Measurements from ENCODE around the gene GPATCH8. TPM values are rescaled to one million over a fixed set of nuclear protein-coding genes. Genes with fewer than 3 reads are reported as not detected.
A peak's percentile ranks its signal among the peaks of the same experiment; 100 is the strongest.

Gene GPATCH8
- total RNA-seq, 1 experiment from 2014 or later = 22.7 TPM

DNA sequence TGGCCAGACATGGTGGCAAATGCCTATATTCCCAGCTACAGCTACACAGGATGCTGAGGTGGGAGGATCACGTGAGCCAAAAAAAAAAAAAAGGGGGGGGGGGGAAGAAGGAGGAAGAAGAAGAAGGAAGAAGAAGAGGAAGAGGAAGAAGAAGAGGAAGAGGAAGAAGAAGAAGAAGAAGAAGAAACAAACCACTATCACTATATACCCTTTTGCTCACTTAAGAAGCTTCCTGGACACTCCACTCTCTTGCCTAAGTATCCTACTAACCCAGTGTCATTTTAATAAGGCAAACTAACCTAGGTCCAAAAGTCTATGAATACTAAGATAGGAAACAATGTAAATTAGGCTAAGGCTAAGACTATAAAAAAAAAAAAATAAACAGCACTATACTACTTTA is 54.8 kb downstream of the GPATCH8 start:
- Histone ChIP-seq H3K27me3 (ENCODE audit: low read length) (no peaks in the 10 kb centered on the region), H3K79me2 (ENCODE audit: low read length) (peaks cover 15% of the 10 kb centered on the region), H3K4me1 (ENCODE audit: insufficient read depth, low read length) (peaks cover 14% of the 10 kb centered on the region), H3K4me2 (ENCODE audit: low read length) (no peak overlapping the region), H3F3A (ENCODE audit: low read length, unreplicated experiment) (peaks cover 5% of the 10 kb centered on the region), H4K20me1 (ENCODE audit: low read length) (peaks cover 3% of the 10 kb centered on the region; the same call in 1 of the 2 replicates), H3K9ac (ENCODE audit: low read length) (no peak overlapping the region), H3K36me3 (ENCODE audit: low read depth, low read length) (no peaks in the 10 kb centered on the region; the same call in 1 of the 2 replicates), H3K27ac (ENCODE audit: low read length) (no peak overlapping the region), H3K9me2 (replicated peaks; ENCODE audit: low read length) (no peaks in the 10 kb centered on the region), H3K4me3 (ENCODE audit: low read length) (no peak overlapping the region), H3K9me3 (ENCODE audit: low read length) (no peaks in the 10 kb centered on the region), H2AFZ (ENCODE audit: low read length) (no peak overlapping the region)
- ChIA-PET CTCF (no interaction called here), POLR2A (ENCODE audit: unreplicated experiment) (no interaction called here)
- DNase-seq = no peak
- no peak for ATAC-seq
- no TSS peak for BruUV-seq (replicated peaks)
- no peak for TF ChIP-seq EZH2phosphoT487 (IDR thresholded peaks at IDR 0.05; ENCODE audit: borderline replicate concordance, low read length)
- TF ChIP-seq, protein P1, sequence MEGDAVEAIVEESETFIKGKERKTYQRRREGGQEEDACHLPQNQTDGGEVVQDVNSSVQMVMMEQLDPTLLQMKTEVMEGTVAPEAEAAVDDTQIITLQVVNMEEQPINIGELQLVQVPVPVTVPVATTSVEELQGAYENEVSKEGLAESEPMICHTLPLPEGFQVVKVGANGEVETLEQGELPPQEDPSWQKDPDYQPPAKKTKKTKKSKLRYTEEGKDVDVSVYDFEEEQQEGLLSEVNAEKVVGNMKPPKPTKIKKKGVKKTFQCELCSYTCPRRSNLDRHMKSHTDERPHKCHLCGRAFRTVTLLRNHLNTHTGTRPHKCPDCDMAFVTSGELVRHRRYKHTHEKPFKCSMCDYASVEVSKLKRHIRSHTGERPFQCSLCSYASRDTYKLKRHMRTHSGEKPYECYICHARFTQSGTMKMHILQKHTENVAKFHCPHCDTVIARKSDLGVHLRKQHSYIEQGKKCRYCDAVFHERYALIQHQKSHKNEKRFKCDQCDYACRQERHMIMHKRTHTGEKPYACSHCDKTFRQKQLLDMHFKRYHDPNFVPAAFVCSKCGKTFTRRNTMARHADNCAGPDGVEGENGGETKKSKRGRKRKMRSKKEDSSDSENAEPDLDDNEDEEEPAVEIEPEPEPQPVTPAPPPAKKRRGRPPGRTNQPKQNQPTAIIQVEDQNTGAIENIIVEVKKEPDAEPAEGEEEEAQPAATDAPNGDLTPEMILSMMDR (conservative IDR thresholded peaks at IDR 0.05; ENCODE audit: low read depth, low read length) = no peak
- no peak for TF ChIP-seq EZH2 (IDR thresholded peaks at IDR 0.05; ENCODE audit: low read length, unreplicated experiment)
- intact Hi-C loops (cut with micrococcal nuclease) = no loop called here

DNA sequence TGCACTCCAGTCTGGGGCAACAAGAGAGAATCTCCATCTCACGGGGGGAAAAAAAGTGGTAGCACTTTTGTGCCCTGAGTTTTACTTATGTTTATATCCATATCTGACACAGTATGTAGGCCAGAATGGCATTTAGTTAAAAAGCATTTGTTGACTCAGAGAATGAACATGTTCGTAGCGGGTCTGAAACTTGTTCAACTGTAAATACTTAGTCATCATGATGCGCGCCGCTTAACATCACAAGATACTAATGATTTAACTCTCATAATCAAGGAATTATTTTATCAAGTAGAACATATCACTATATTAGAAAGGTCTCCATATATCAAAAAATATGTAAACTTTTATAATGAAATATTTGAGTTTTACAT is 58.5 kb downstream of the GPATCH8 start:
- H3K9me2 ChIP-seq (replicated peaks; ENCODE audit: low read length) = no peaks in the 10 kb centered on the region
- no peak overlapping the region for H3K9ac ChIP-seq (ENCODE audit: low read length)
- no peak overlapping the region for H3K4me3 ChIP-seq (ENCODE audit: low read length)
- H3F3A ChIP-seq (ENCODE audit: low read length, unreplicated experiment) = peaks cover 5% of the 10 kb centered on the region
- H3K79me2 ChIP-seq (ENCODE audit: low read length) = peaks cover 31% of the 10 kb centered on the region
- TF ChIP-seq EZH2 (IDR thresholded peaks at IDR 0.05; ENCODE audit: low read length, unreplicated experiment) (no peak), EZH2phosphoT487 (IDR thresholded peaks at IDR 0.05; ENCODE audit: borderline replicate concordance, low read length) (no peak)
- TF ChIP-seq, protein P1 (conservative IDR thresholded peaks at IDR 0.05; ENCODE audit: low read depth, low read length) = no peak
- CTCF ChIA-PET = interaction anchor here (1.6 kb wide), 1 partner anchor 78 kb away, joined by 10 read pairs; no protein-coding TSS in a partner anchor
- H3K4me2 ChIP-seq (ENCODE audit: low read length) = peak overlapping the region; percentile 42
- peaks cover 14% of the 10 kb centered on the region for H3K4me1 ChIP-seq (ENCODE audit: insufficient read depth, low read length)
- H3K27ac ChIP-seq (ENCODE audit: low read length) = peak overlapping the region; percentile 21
- DNase-seq = peak; percentile 87
- no peaks in the 10 kb centered on the region; the same call in 1 of the 2 replicates for H3K36me3 ChIP-seq (ENCODE audit: low read depth, low read length)
- H3K27me3 ChIP-seq (ENCODE audit: low read length) = no peaks in the 10 kb centered on the region
- H2AFZ ChIP-seq (ENCODE audit: low read length) = no peak overlapping the region
- BruUV-seq (replicated peaks) = no TSS peak
- POLR2A ChIA-PET (ENCODE audit: unreplicated experiment) = no interaction called here
- ATAC-seq = peak; percentile 99
- no peaks in the 10 kb centered on the region for H3K9me3 ChIP-seq (ENCODE audit: low read length)
- peaks cover 3% of the 10 kb centered on the region; the same call in 1 of the 2 replicates for H4K20me1 ChIP-seq (ENCODE audit: low read length)
- intact Hi-C loops (cut with micrococcal nuclease) = no loop called here

DNA sequence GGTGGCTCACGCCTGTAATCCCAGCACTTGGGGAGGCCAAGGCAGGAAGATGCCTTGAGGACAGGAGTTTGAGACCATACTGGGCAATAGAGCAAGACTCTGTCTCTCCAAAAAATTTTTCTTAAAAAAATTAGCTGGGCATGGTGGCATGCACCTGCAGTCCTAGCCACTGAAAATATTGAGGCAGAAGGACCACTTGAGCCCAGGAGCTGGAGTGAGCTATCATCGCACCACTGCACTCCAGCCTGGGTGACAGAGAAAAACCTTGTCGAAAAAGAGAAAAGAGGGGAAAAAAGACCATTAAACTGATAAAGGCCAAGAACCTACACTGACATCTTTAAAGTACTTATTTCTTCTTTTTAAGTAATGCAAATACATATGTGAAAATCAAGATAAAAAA is 60.4 kb downstream of the GPATCH8 start:
- H3K27me3 ChIP-seq (ENCODE audit: low read length) = no peaks in the 10 kb centered on the region
- H2AFZ ChIP-seq (ENCODE audit: low read length) = no peak overlapping the region
- DNase-seq = no peak
- H3K4me2 ChIP-seq (ENCODE audit: low read length) = no peak overlapping the region
- CTCF ChIA-PET = no interaction called here
- H4K20me1 ChIP-seq (ENCODE audit: low read length) = peaks cover 3% of the 10 kb centered on the region; the same call in 1 of the 2 replicates
- ATAC-seq = no peak
- H3K79me2 ChIP-seq (ENCODE audit: low read length) = peaks cover 30% of the 10 kb centered on the region
- no TSS peak for BruUV-seq (replicated peaks)
- H3K9me3 ChIP-seq (ENCODE audit: low read length) = no peaks in the 10 kb centered on the region
- H3K4me3 ChIP-seq (ENCODE audit: low read length) = no peak overlapping the region
- H3K27ac ChIP-seq (ENCODE audit: low read length) = no peak overlapping the region
- intact Hi-C loops (cut with micrococcal nuclease) = no loop called here
- H3K36me3 ChIP-seq (ENCODE audit: low read depth, low read length) = no peaks in the 10 kb centered on the region; the same call in 1 of the 2 replicates
- peaks cover 14% of the 10 kb centered on the region for H3K4me1 ChIP-seq (ENCODE audit: insufficient read depth, low read length)
- no peaks in the 10 kb centered on the region for H3K9me2 ChIP-seq (replicated peaks; ENCODE audit: low read length)
- H3F3A ChIP-seq (ENCODE audit: low read length, unreplicated experiment) = peaks cover 5% of the 10 kb centered on the region
- POLR2A ChIA-PET (ENCODE audit: unreplicated experiment) = no interaction called here
- no peak overlapping the region for H3K9ac ChIP-seq (ENCODE audit: low read length)
- TF ChIP-seq EZH2 (IDR thresholded peaks at IDR 0.05; ENCODE audit: low read length, unreplicated experiment) (no peak), EZH2phosphoT487 (IDR thresholded peaks at IDR 0.05; ENCODE audit: borderline replicate concordance, low read length) (no peak)
- TF ChIP-seq, protein P1 (conservative IDR thresholded peaks at IDR 0.05; ENCODE audit: low read depth, low read length) = no peak

Measured in PC-3 (cell line).